WTC11 (cell line): ENCODE data around the gene PLEKHA3. TPM values are rescaled to one million over a fixed set of nuclear protein-coding genes. Genes with fewer than 3 reads are reported as not detected.

ENCODE experiments used
- ATAC-seq: fragments of 200-7000 bp; cut with Tn5 transposase; 2 replicates; pipeline ENCODE4 v1.10.0; 2021; ENCODE audit warnings: mild to moderate bottlenecking, moderate library complexity
- CTCF ChIA-PET: fragments of 300-600 bp; sonication (Branson Sonifier 250); formaldehyde crosslinking; loops from one replicate; lab custom pipeline; 2021; ENCODE audit warnings: antibody characterized with exemption; lab: Charles Lee
- POLR2A ChIA-PET: fragments of 350-600 bp; sonication (Branson Sonifier 250); formaldehyde crosslinking; loops from one replicate; lab custom pipeline; 2021; ENCODE audit warnings: antibody characterized with exemption; lab: Charles Lee
- DNase-seq: peaks from one replicate; pipeline ENCODE4 v3.0.0; 2021; ENCODE audit warnings: low spot score
- H3K27ac Mint-ChIP-seq: 2 replicates; pipeline ENCODE4 v1.8.0; 2021; ENCODE audit warnings: mixed read lengths
- H3K27me3 Mint-ChIP-seq: 2 replicates; pipeline ENCODE4 v1.8.0; 2021; ENCODE audit warnings: low read depth, mild to moderate bottlenecking, moderate library complexity, mixed read lengths
- H3K36me3 Mint-ChIP-seq: 2 replicates; pipeline ENCODE4 v1.8.0; 2021; ENCODE audit warnings: mixed read lengths
- H3K4me1 Mint-ChIP-seq: 2 replicates; pipeline ENCODE4 v1.8.0; 2022; ENCODE audit warnings: mixed read lengths
- H3K4me3 Mint-ChIP-seq: 2 replicates; pipeline ENCODE4 v1.8.0; 2021; ENCODE audit warnings: mild to moderate bottlenecking, moderate library complexity, mixed read lengths
- H3K9me3 Mint-ChIP-seq: 2 replicates; pipeline ENCODE4 v1.8.0; 2021; ENCODE audit warnings: mixed read lengths
- ATF2 ChIP-seq: sonication (generic); formaldehyde crosslinking; IDR thresholded peaks from 2 replicates; pipeline ENCODE4 v1.8.1; 2022; ENCODE audit warnings: low read depth, missing genetic modification reagents, borderline replicate concordance
- ATF3 ChIP-seq: sonication (generic); formaldehyde crosslinking; conservative IDR thresholded peaks from 2 replicates; pipeline ENCODE4 v1.8.1; 2022; ENCODE audit warnings: mild to moderate bottlenecking, missing genetic modification reagents
- ELF4 ChIP-seq: sonication (generic); formaldehyde crosslinking; IDR thresholded peaks from 2 replicates; pipeline ENCODE4 v1.8.1; 2022; ENCODE audit warnings: low read depth, mild to moderate bottlenecking, moderate library complexity, missing genetic modification reagents
- ESRRA ChIP-seq: sonication (generic); formaldehyde crosslinking; IDR thresholded peaks from 2 replicates; pipeline ENCODE4 v1.8.1; 2022; ENCODE audit warnings: mild to moderate bottlenecking, missing genetic modification reagents, borderline replicate concordance
- HMGA2 ChIP-seq: fragments of 250-450 bp; sonication (Bioruptor Pico); IDR thresholded peaks from 2 replicates; pipeline ENCODE4 v1.4.0; 2021; ENCODE audit warnings: mild to moderate bottlenecking, moderate library complexity
- HMGXB4 ChIP-seq: sonication (generic); formaldehyde crosslinking; IDR thresholded peaks from 2 replicates; pipeline ENCODE4 v1.8.1; 2023; ENCODE audit warnings: mild to moderate bottlenecking, moderate library complexity, missing genetic modification reagents
- IRF1 ChIP-seq: sonication (generic); formaldehyde crosslinking; IDR thresholded peaks from 2 replicates; pipeline ENCODE4 v1.8.0; 2023; ENCODE audit warnings: missing genetic modification reagents
- KAT7 ChIP-seq: sonication (generic); formaldehyde crosslinking; IDR thresholded peaks from 2 replicates; pipeline ENCODE4 v1.8.1; 2023; ENCODE audit warnings: missing genetic modification reagents, mild to moderate bottlenecking, borderline replicate concordance
- NR1H2 ChIP-seq: sonication (generic); formaldehyde crosslinking; IDR thresholded peaks from 2 replicates; pipeline ENCODE4 v1.9.0; 2021; ENCODE audit warnings: mild to moderate bottlenecking, moderate library complexity, missing genetic modification reagents
- NR2C2 ChIP-seq: sonication (generic); formaldehyde crosslinking; IDR thresholded peaks from 2 replicates; pipeline ENCODE4 v1.8.0; 2022; ENCODE audit warnings: mild to moderate bottlenecking, missing genetic modification reagents
- SOX15 ChIP-seq: fragments of 250-450 bp; sonication (Bioruptor Pico); IDR thresholded peaks from 2 replicates; pipeline ENCODE4 v1.9.0; 2021; ENCODE audit warnings: mild to moderate bottlenecking
- SP1 ChIP-seq: sonication (generic); formaldehyde crosslinking; conservative IDR thresholded peaks from 2 replicates; pipeline ENCODE4 v1.8.1; 2022; ENCODE audit warnings: missing genetic modification reagents
- STAT6 ChIP-seq: sonication (generic); formaldehyde crosslinking; conservative IDR thresholded peaks from 2 replicates; pipeline ENCODE4 v1.8.1; 2023; ENCODE audit warnings: mild to moderate bottlenecking, low read depth, missing genetic modification reagents, moderate library complexity
- ZNF121 ChIP-seq: sonication (generic); formaldehyde crosslinking; IDR thresholded peaks from 2 replicates; pipeline ENCODE4 v1.8.0; 2023; ENCODE audit warnings: missing genetic modification reagents
- ZNF263 ChIP-seq: sonication (generic); formaldehyde crosslinking; IDR thresholded peaks from 2 replicates; pipeline ENCODE4 v1.8.1; 2022; ENCODE audit warnings: low read depth, mild to moderate bottlenecking, moderate library complexity, missing genetic modification reagents
- ZNF396 ChIP-seq: fragments of 250-450 bp; sonication (Bioruptor Pico); IDR thresholded peaks from 2 replicates; pipeline ENCODE4 v1.8.0; 2021; ENCODE audit warnings: mild to moderate bottlenecking, moderate library complexity, borderline replicate concordance
- ZNF423 ChIP-seq: fragments of 250-450 bp; sonication (Bioruptor Pico); IDR thresholded peaks from 2 replicates; pipeline ENCODE4 v2.1.2; 2022; ENCODE audit warnings: mild to moderate bottlenecking, moderate library complexity
- total RNA-seq: library from RNA; stranded (reverse); gene quantifications from 3 replicates; pipeline ENCODE4 v1.2.3, GENCODE V29; 2021

Gene PLEKHA3
- total RNA-seq, 1 experiment from 2014 or later: 18.7 TPM

- TF ChIP-seq ELF4 (no peak), NR2C2 (CRISPR knock-in tag) (no peak)
- Mint-ChIP-seq H3K36me3 (peaks cover 21% of the 10 kb centered on the region), H3K9me3 (no peaks in the 10 kb centered on the region), H3K27me3 (peaks cover 2% of the 10 kb centered on the region; the same call in 1 of the 2 replicates), H3K4me1 (peaks cover 31% of the 10 kb centered on the region), H3K27ac (no peak overlapping the region), H3K4me3 (no peak overlapping the region)
- DNase-seq: no peak
- no peak for ATAC-seq
- CTCF ChIA-PET: interaction anchor here (0.6 to 1.5 kb wide), 2 partner anchors 17 to 27 kb away, joined by 3 read pairs; no protein-coding TSS in a partner anchor
- POLR2A ChIA-PET: no interaction called here
These were observed 25.8 kb downstream of the PLEKHA3 start for GRCh38 chr2:178506101-178506500.

- CTCF ChIA-PET: interaction anchor here (0.6 to 1.5 kb wide), 2 partner anchors 17 to 28 kb away, joined by 3 read pairs; no protein-coding TSS in a partner anchor
- Mint-ChIP-seq H3K9me3 (no peaks in the 10 kb centered on the region), H3K27ac (no peak overlapping the region), H3K27me3 (peaks cover 2% of the 10 kb centered on the region; the same call in 1 of the 2 replicates), H3K4me1 (peaks cover 31% of the 10 kb centered on the region), H3K36me3 (peaks cover 21% of the 10 kb centered on the region), H3K4me3 (no peak overlapping the region)
- no peak for DNase-seq
- POLR2A ChIA-PET: no interaction called here
- ATAC-seq: peak; percentile 91
- TF ChIP-seq ZNF396 (CRISPR knock-in tag) (no peak), STAT6 (no peak), KAT7 (CRISPR knock-in tag) (no peak), SOX15 (CRISPR knock-in tag) (no peak)
These were observed 26.3 kb downstream of the PLEKHA3 start for GRCh38 chr2:178506524-178506923.

GRCh38 chr2:178506949-178507348 lies 26.7 kb downstream of the PLEKHA3 start:
- no peak overlapping the region for H3K4me3 Mint-ChIP-seq
- DNase-seq (no peak), ATAC-seq (no peak)
- TF ChIP-seq ZNF263: no peak
- no peak for TF ChIP-seq SP1 (CRISPR knock-in tag)
- H3K36me3 Mint-ChIP-seq: peaks cover 18% of the 10 kb centered on the region
- H3K9me3 Mint-ChIP-seq: no peaks in the 10 kb centered on the region
- POLR2A ChIA-PET: no interaction called here
- CTCF ChIA-PET: interaction anchor here (1.5 kb wide), 1 partner anchor 16 kb away, joined by 3 read pairs; no protein-coding TSS in a partner anchor
- no peak overlapping the region for H3K27ac Mint-ChIP-seq
- H3K27me3 Mint-ChIP-seq: peaks cover 2% of the 10 kb centered on the region; the same call in 1 of the 2 replicates
- H3K4me1 Mint-ChIP-seq: peaks cover 31% of the 10 kb centered on the region

- CTCF ChIA-PET: no interaction called here
- ATAC-seq (peak; percentile 51), DNase-seq (no peak)
- Mint-ChIP-seq H3K27ac (no peak overlapping the region), H3K36me3 (peaks cover 5% of the 10 kb centered on the region; the same call in 1 of the 2 replicates), H3K4me3 (no peak overlapping the region), H3K4me1 (peaks cover 31% of the 10 kb centered on the region), H3K9me3 (no peaks in the 10 kb centered on the region), H3K27me3 (peaks cover 1% of the 10 kb centered on the region; the same call in 1 of the 2 replicates)
- TF ChIP-seq ZNF423 (CRISPR knock-in tag) (no peak), HMGXB4 (CRISPR knock-in tag) (no peak)
- POLR2A ChIA-PET: interaction anchor here (0.6 kb wide), 1 partner anchor 8 kb away, joined by 4 read pairs; no protein-coding TSS in a partner anchor
These were observed 28.4 kb downstream of the PLEKHA3 start for GRCh38 chr2:178508646-178509045.

- ATAC-seq (no peak), DNase-seq (no peak)
- ChIA-PET CTCF (no interaction called here), POLR2A (no interaction called here)
- Mint-ChIP-seq H3K9me3 (no peaks in the 10 kb centered on the region), H3K36me3 (peaks cover 2% of the 10 kb centered on the region; the same call in 1 of the 2 replicates), H3K27ac (no peak overlapping the region), H3K27me3 (no peaks in the 10 kb centered on the region), H3K4me3 (no peak overlapping the region), H3K4me1 (peaks cover 31% of the 10 kb centered on the region)
- TF ChIP-seq ATF3 (CRISPR knock-in tag) (no peak), ESRRA (no peak), ZNF121 (CRISPR knock-in tag) (no peak), IRF1 (CRISPR knock-in tag) (no peak), ATF2 (CRISPR knock-in tag) (no peak), NR1H2 (no peak), HMGA2 (CRISPR knock-in tag) (no peak), ZNF396 (CRISPR knock-in tag) (no peak)
These were observed 30.1 kb downstream of the PLEKHA3 start for GRCh38 chr2:178510384-178510783.
